H9 (cell line): ENCODE data around the gene TNFRSF21. TPM values are rescaled to one million over a fixed set of nuclear protein-coding genes. Genes with fewer than 3 reads are reported as not detected.

ENCODE experiments used
- DNase-seq: peaks from one replicate; pipeline ENCODE4 v3.0.0-alpha.2; 2017
- H2AFZ ChIP-seq: one replicate; pipeline ENCODE4 v1.6.1; 2013; ENCODE audit warnings: mild to moderate bottlenecking, low read length, control low read depth, moderate library complexity
- H2AK5ac ChIP-seq: 2 replicates; pipeline ENCODE4 v1.6.1; 2013; ENCODE audit warnings: low read length, control low read depth, mixed read lengths; ENCODE audit not compliant: insufficient read length
- H2BK120ac ChIP-seq: one replicate; pipeline ENCODE4 v1.6.1; 2013; ENCODE audit warnings: low read depth, mild to moderate bottlenecking, low read length, control low read depth, inconsistent platforms; ENCODE audit not compliant: poor library complexity, severe bottlenecking
- H2BK12ac ChIP-seq: 2 replicates; pipeline ENCODE4 v1.6.1; 2013; ENCODE audit warnings: low read length, control low read depth, mixed read lengths, low read depth; ENCODE audit not compliant: insufficient read length
- H2BK15ac ChIP-seq: 2 replicates; pipeline ENCODE4 v1.6.1; 2013; ENCODE audit warnings: low read depth, low read length, control low read depth
- H2BK20ac ChIP-seq: one replicate; pipeline ENCODE4 v1.6.1; 2013; ENCODE audit warnings: low read depth, mild to moderate bottlenecking, low read length, control low read depth, inconsistent platforms; ENCODE audit not compliant: poor library complexity, severe bottlenecking
- H2BK5ac ChIP-seq: 2 replicates; pipeline ENCODE4 v1.6.1; 2013; ENCODE audit warnings: low read length, control low read depth, mixed read lengths; ENCODE audit not compliant: insufficient read length
- H3K14ac ChIP-seq: 2 replicates; pipeline ENCODE4 v1.6.1; 2013; ENCODE audit warnings: low read length, control low read depth; ENCODE audit not compliant: insufficient read depth
- H3K18ac ChIP-seq: 2 replicates; pipeline ENCODE4 v1.6.1; 2013; ENCODE audit warnings: low read depth, mild to moderate bottlenecking, mixed read lengths, low read length, control low read depth; ENCODE audit not compliant: insufficient read length
- H3K23ac ChIP-seq: 2 replicates; pipeline ENCODE4 v1.6.1; 2013; ENCODE audit warnings: low read length, control low read depth, mixed read lengths, low read depth; ENCODE audit not compliant: insufficient read length
- H3K23me2 ChIP-seq: 2 replicates; pipeline ENCODE4 v1.6.1; 2013; ENCODE audit warnings: low read depth, mild to moderate bottlenecking, mixed read lengths, low read length, control low read depth; ENCODE audit not compliant: insufficient read length, poor library complexity, severe bottlenecking
- H3K27ac ChIP-seq: 2 replicates; pipeline ENCODE4 v1.5.1; 2013; ENCODE audit warnings: low read length, control low read depth, mixed read lengths, low read depth; ENCODE audit not compliant: insufficient read length
- H3K27me3 ChIP-seq: 2 replicates; pipeline ENCODE4 v1.6.1; 2013; ENCODE audit warnings: low read length, control low read depth, inconsistent platforms; ENCODE audit not compliant: insufficient read depth
- H3K4ac ChIP-seq: 2 replicates; pipeline ENCODE4 v1.6.1; 2013; ENCODE audit warnings: low read depth, mild to moderate bottlenecking, control low read depth, inconsistent platforms, low read length, moderate library complexity
- H3K4me1 ChIP-seq: 2 replicates; pipeline ENCODE4 v1.6.1; 2013; ENCODE audit warnings: low read length, control low read depth, inconsistent platforms; ENCODE audit not compliant: insufficient read depth
- H3K4me2 ChIP-seq: 2 replicates; pipeline ENCODE4 v1.6.1; 2013; ENCODE audit warnings: low read length, control low read depth, mixed read lengths; ENCODE audit not compliant: insufficient read length, insufficient read depth
- H3K56ac ChIP-seq: 2 replicates; pipeline ENCODE4 v1.6.1; 2013; ENCODE audit warnings: low read depth, mild to moderate bottlenecking, mixed read lengths, low read length, control low read depth; ENCODE audit not compliant: insufficient read length
- H3K79me1 ChIP-seq: 2 replicates; pipeline ENCODE4 v1.6.1; 2013; ENCODE audit warnings: low read depth, mild to moderate bottlenecking, moderate library complexity, low read length, control low read depth, inconsistent platforms; ENCODE audit not compliant: insufficient read depth, poor library complexity, severe bottlenecking
- H3K79me2 ChIP-seq: 2 replicates; pipeline ENCODE4 v1.6.1; 2013; ENCODE audit warnings: low read length, control low read depth, inconsistent platforms; ENCODE audit not compliant: insufficient read depth
- H3K9ac ChIP-seq: 2 replicates; pipeline ENCODE4 v1.6.1; 2013; ENCODE audit warnings: low read length, control low read depth, mixed read lengths; ENCODE audit not compliant: insufficient read length; ENCODE audit errors: extremely low read depth
- H3K9me3 ChIP-seq: one replicate; pipeline ENCODE4 v1.6.1; 2013; ENCODE audit warnings: low read depth, low read length, inconsistent platforms; ENCODE audit not compliant: control insufficient read depth
- H3T11ph ChIP-seq: one replicate; pipeline ENCODE4 v1.6.1; 2013; ENCODE audit warnings: mild to moderate bottlenecking, low read length, control low read depth, inconsistent platforms
- H4K20me1 ChIP-seq: one replicate; pipeline ENCODE4 v1.6.1; 2013; ENCODE audit not compliant: control insufficient read depth, insufficient read length, insufficient read depth
- H4K5ac ChIP-seq: 2 replicates; pipeline ENCODE4 v1.6.1; 2013; ENCODE audit warnings: low read depth, mild to moderate bottlenecking, mixed read lengths, low read length, control low read depth; ENCODE audit not compliant: insufficient read length
- H4K8ac ChIP-seq: replicated peaks from 2 replicates; pipeline ENCODE4 v1.6.1; 2013; ENCODE audit warnings: low read length, control low read depth, mixed read lengths, low read depth; ENCODE audit not compliant: insufficient read length
- H4K91ac ChIP-seq: 2 replicates; pipeline ENCODE4 v1.6.1; 2013; ENCODE audit warnings: low read depth, mild to moderate bottlenecking, moderate library complexity, mixed read lengths, low read length, control low read depth; ENCODE audit not compliant: insufficient read length
- H3K27ac Mint-ChIP-seq, 3 experiments: 2 replicates in 2 of 3; 3 replicates in 1 of 3; pipeline ENCODE4 v1.8.0; 2020 to 2021; ENCODE audit warnings: mixed read lengths in 3 of 3, mild to moderate bottlenecking in 1 of 3, moderate library complexity in 1 of 3
- H3K27me3 Mint-ChIP-seq: 2 replicates; pipeline ENCODE4 v1.8.0; 2021; ENCODE audit warnings: low read depth, mild to moderate bottlenecking, moderate library complexity, mixed read lengths
- H3K36me3 Mint-ChIP-seq, 3 experiments: 2 replicates in 2 of 3; 3 replicates in 1 of 3; pipeline ENCODE4 v1.8.0; 2020 to 2021; ENCODE audit warnings: low read depth in 3 of 3, mixed read lengths in 3 of 3; ENCODE audit not compliant: insufficient read depth in 1 of 3
- H3K4me1 Mint-ChIP-seq, 2 experiments: 2 replicates each; pipeline ENCODE4 v1.8.0; 2020; ENCODE audit warnings: mixed read lengths in 2 of 2
- H3K4me3 Mint-ChIP-seq, 2 experiments: 2 replicates in 1 of 2; 3 replicates in 1 of 2; pipeline ENCODE4 v1.8.0; 2020 to 2021; ENCODE audit warnings: mild to moderate bottlenecking in 2 of 2, mixed read lengths in 2 of 2, moderate library complexity in 1 of 2
- H3K9me3 Mint-ChIP-seq, 2 experiments: 2 replicates in 1 of 2; 3 replicates in 1 of 2; pipeline ENCODE4 v1.8.0; 2020; ENCODE audit warnings: mild to moderate bottlenecking in 2 of 2, mixed read lengths in 2 of 2, moderate library complexity in 1 of 2
- CTCF ChIP-seq: fragments of 200-600 bp; sonication (generic); conservative IDR thresholded peaks from 3 replicates; pipeline ENCODE4 v1.8.0; 2021; ENCODE audit warnings: antibody characterized with exemption, mild to moderate bottlenecking
- WGBS: extraction: QIAGEN DNeasy Blood & Tissue Kit; methylation state at CpG from one replicate; pipeline ENCODE4 v1.1.7; 2013; ENCODE audit warnings: missing lambda C conversion rate, low lambda C conversion rate, mixed read lengths; ENCODE audit not compliant: insufficient read length; ENCODE audit errors: extremely low coverage; 5-methylcytosine and 5-hydroxymethylcytosine counted together
- total RNA-seq: library from RNA; stranded (reverse); gene quantifications from 2 replicates; pipeline ENCODE4 v1.2.1, GENCODE V29; 2021

Gene TNFRSF21
- total RNA-seq, 1 experiment from 2014 or later, result 39.1 TPM

- H2BK5ac ChIP-seq, result no peak overlapping the region
- peak overlapping the region in 1 of 3 experiments; percentile 94; a peak in 2 of 7 replicates for H3K27ac Mint-ChIP-seq
- peaks cover 24 to 25% of the 10 kb centered on the region in 2 experiments for H3K4me1 Mint-ChIP-seq
These were observed 67.8 kb downstream of the TNFRSF21 start for GRCh38 chr6:47241742-47242482.

More at GRCh38 chr6:47241742-47242482, 67.8 kb downstream of the TNFRSF21 start:
- Histone ChIP-seq H3K79me1 (no peaks in the 10 kb centered on the region), H3K79me2 (peaks cover 4% of the 10 kb centered on the region; the same call in 1 of the 2 replicates), H3K27ac (no peak overlapping the region), H2BK15ac (no peak overlapping the region), H3K9ac (no peak overlapping the region), H4K20me1 (no peaks in the 10 kb centered on the region), H2BK20ac (no peak overlapping the region), H3T11ph (no peak overlapping the region), H3K4ac (no peak overlapping the region), H3K9me3 (no peaks in the 10 kb centered on the region), H2AFZ (no peak overlapping the region), H4K5ac (no peak overlapping the region), H3K14ac (no peak overlapping the region), H3K56ac (no peak overlapping the region), H2BK12ac (no peak overlapping the region), H3K23ac (no peak overlapping the region), H2AK5ac (peak overlapping the region; percentile 76), H3K18ac (no peak overlapping the region), H3K23me2 (no peaks in the 10 kb centered on the region), H3K4me2 (no peak overlapping the region), H3K27me3 (no peaks in the 10 kb centered on the region), H3K4me1 (no peaks in the 10 kb centered on the region), H4K8ac (no peak overlapping the region), H2BK120ac (no peak overlapping the region), H4K91ac (no peak overlapping the region)
- Mint-ChIP-seq H3K36me3 (peaks cover 13 to 23% (median 19%) of the 10 kb centered on the region in 3 experiments), H3K27me3 (no peaks in the 10 kb centered on the region), H3K9me3 (peaks cover 0 to 3% of the 10 kb centered on the region in 2 experiments; a peak in 1 of 5 replicates), H3K4me3 (no peak overlapping the region)
- no peak for TF ChIP-seq CTCF
- no CpG with 5 or more reads among the region's 4 CpGs for WGBS
- DNase-seq, result no peak
